GM19035 (cell line): ENCODE data around the gene SPSB1.

Source experiments
- ATAC-seq: cut with Tn5 transposase; IDR thresholded peaks from one replicate; pipeline ENCODE4 v1.9.1; 2021; ENCODE audit not compliant: unreplicated experiment

The SPSB1 gene

GRCh38 chr1:9361630-9362260 lies 69.1 kb downstream of the SPSB1 start:
- ATAC-seq, result no peak

DNA sequence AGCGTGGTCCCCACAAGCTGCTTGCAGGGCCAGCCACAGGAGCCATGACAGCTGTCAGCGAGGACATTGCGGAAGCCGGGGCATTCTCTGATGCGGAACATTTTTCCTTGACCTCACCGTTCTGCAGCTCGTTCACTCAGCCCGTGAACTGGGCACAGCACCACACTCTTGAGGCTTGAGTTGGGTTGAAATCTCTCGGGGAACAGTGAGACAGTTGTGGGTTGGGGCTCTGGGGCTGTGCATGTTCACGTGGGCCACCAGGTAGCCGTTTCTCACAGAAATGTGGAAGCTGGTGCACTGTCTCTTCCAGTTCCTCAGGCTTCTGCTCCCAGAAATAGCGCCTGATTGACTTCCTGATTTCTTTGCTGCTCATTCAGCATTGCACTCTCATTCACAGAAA lies 69.8 kb downstream of the SPSB1 start:
- ATAC-seq, result no peak

GRCh38 chr1:9363061-9363471 lies 70.4 kb downstream of the SPSB1 start:
- ATAC-seq, result no peak

GRCh38 chr1:9366298-9366697 lies 73.6 kb downstream of the SPSB1 start:
- no peak for ATAC-seq

DNA sequence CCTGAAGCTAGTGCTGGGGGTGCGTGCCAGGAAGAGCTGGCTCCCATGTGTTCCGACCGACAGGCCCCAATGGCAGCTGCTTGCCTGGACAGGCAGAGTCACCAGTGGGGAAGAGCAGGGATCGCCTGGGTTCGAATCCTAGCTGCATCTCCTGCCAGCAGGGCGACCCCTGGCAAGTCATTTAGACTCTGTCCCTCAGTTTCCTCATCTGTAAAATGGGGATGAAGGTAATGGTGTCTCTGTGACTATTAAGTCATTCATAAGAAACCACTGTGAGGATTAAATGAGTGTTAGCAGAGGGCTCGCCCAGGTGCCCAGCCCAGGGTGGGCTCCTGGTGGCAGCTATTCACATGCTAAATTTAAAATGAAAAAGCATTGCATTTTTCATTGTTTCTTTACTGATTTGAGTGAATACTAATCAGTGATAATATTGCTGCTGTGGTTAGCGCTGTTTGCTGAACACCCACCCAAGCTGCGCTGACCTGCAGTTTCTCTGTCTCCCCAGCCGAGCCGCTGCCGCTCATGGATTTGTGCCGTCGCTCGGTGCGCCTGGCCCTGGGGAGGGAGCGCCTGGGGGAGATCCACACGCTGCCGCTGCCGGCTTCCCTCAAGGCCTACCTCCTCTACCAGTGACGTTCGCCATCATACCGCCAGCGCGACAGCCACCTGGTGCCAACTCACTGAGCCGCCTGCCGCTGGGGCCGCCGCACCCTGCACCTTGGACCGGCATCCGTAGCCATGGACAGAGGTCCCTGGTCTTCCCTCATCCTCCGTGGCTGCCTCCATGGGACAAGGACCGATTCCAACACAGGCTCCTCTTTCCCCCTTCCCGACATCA lies 74.5 kb downstream of the SPSB1 start:
- ATAC-seq, result no peak

DNA sequence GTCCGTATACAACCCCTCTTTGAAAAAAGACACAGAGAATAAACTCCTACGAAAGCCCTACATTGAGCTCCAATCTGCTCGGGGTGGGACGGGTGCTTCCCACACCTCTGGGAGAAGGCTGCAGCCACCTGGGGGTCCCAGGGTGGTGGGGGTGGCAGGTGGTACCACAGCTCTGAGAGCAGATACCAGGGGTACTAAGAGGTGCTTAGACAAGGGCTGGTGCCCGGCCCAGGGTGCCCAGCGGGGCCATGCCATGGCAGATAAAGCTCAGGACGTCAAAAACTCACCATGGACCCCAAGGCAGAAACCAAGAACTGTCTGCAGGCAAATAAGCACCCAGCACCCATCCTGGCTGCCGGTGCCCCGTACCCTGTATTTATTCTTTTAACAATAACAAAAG lies 75.1 kb downstream of the SPSB1 start:
- ATAC-seq, result no peak

GRCh38 chr1:9368356-9368755 lies 75.7 kb downstream of the SPSB1 start:
- no peak for ATAC-seq

DNA sequence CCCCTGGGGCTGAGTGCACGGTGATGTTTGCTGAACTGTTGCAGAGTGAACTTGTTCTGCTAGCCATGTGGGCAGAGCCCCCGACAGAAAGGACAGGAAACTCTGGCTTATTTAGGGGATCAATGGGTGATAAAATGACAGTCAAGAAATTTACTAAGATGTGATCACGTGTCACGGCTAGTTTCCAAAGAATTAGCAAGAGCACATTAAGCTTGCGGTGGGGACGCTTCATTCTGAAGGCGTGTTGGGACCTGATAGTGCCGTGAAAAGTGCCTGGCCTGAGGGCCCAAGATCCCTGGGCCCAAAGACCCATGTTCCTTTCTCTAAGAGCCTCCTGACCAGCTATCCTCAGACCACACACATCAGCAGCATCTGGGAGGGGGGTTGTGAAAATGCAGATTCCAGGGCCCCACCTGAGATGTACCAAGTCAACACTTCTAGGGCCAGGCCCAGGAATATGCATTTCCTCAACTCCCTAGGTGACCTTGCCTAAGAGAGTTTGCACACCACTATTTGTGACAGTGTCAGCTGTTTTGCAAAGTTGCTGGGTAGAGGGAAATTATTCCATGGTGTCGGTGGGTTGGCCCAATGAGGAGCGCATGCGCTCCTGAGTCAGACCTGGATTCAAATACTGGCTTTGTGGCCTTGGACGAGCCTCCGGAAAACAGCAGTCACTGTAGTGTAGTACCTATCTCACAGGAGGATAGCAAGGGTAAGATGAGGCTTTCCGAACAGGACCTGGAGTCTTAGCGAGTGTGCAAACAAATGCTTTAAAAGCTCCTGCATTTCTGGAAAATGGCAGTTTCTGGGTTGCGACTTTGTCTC lies 77.5 kb downstream of the SPSB1 start:
- ATAC-seq, result no peak

- no peak for ATAC-seq
Measured at GRCh38 chr1:9371391-9371935, 78.8 kb downstream of the SPSB1 start.

GRCh38 chr1:9371951-9372350 lies 79.3 kb downstream of the SPSB1 start:
- ATAC-seq, result no peak

DNA sequence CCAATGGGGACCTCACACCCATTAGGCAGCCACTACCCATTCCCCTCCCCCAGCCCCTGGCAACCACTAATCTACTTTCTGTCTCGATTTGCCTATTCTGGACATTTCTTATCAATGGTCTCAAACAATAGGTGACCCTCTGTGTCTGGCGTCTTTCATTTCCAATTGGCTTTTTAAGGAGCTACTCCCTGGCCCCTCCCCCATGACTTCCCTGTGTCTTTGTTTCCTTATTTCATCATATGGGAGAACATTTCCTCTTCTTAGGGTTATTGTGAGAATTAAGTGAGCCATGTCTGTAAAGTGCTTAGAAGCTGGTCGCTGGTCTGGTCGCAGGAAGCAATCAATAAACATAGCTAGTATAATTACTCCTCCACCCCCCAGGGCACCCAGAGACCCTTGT lies 80.9 kb downstream of the SPSB1 start:
- no peak for ATAC-seq

GRCh38 chr1:9374748-9375341 lies 82.2 kb downstream of the SPSB1 start:
- ATAC-seq, result no peak

DNA sequence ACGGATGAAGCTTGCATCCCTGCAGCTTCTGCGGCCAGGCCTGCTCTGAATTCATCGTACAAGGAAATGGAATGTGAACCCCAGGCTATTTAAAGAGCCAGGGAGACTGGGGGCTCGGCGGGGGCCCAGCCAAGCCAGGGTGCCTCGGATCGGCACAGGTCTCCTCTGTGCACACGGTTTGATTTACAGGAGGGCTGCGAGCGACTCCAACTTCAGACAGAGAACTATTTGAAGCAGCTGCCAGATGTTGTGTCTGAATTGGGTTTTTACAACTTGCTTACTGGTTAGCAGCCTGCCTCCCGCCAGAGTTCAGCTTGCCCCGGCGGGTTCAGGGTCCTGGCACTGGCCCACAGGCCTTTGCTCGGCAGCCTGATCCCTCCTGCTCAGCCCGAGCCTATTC lies 83.2 kb downstream of the SPSB1 start:
- no peak for ATAC-seq

GRCh38 chr1:9376430-9376829 lies 83.7 kb downstream of the SPSB1 start:
- no peak for ATAC-seq

DNA sequence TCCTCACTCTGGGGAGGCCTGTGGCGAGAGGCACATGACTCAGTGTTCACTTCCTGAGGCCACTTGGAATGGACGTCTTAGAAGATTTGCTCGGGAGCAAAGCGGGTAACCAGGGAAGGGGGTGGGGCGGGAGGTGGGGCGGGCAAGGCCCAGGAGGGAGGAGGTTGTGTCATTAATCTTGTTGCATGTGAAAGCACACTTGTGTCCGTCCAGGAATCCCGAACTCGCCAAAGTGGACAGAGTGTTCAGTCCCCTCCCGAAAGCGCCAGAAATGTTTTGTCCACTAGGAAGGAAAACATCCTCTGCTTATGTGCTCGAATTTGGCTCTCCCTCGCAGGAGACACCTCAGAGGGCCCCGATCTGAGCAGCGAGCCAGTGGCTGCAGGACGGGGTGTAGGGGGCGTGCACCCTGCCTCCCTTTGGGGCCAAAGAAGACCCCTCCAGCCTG lies 84.2 kb downstream of the SPSB1 start:
- ATAC-seq, result no peak

DNA sequence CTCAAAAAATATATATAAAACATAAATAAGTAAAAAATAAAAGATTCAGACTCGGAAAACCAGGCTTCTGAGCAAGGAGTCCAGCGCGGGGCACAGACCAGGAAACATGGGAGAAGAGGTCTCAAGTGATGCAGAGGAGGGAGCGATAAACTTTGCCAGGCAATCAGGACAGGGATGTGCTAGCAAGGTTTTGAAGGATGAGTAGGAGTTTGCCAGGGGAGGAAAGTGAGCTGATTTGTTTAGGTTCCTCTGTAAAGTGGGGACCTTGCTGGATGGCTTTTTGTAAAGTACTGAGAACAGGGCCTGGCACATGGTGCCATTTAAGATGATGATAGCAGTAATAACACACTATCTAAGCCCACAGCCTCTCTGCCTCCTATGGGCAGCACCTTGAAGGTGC lies 86.1 kb downstream of the SPSB1 start:
- no peak for ATAC-seq

- ATAC-seq, result no peak
Measured at GRCh38 chr1:9380711-9381110, 88.0 kb downstream of the SPSB1 start.

GRCh38 chr1:9382643-9383491 lies 90.2 kb downstream of the SPSB1 start:
- no peak for ATAC-seq

DNA sequence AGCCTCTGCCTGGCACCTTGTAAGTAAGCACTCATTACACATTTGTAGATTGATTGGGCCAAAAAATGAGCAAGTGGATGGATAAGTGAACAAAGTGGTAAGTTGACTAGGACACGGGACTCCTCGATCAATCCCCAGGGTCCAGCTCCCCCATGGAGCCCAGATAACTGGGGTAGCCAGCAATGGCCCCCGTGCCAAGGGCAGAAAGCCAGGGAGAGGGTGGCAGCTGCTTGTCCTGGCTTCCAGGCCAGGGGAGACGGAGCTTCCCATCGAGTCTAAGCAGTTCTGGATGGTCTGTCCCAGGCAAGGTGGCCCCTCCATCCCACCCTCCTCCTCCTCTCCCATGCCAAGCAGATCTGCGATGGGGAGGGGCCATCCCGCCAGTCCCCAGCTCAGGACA lies 91.4 kb downstream of the SPSB1 start:
- no peak for ATAC-seq

DNA sequence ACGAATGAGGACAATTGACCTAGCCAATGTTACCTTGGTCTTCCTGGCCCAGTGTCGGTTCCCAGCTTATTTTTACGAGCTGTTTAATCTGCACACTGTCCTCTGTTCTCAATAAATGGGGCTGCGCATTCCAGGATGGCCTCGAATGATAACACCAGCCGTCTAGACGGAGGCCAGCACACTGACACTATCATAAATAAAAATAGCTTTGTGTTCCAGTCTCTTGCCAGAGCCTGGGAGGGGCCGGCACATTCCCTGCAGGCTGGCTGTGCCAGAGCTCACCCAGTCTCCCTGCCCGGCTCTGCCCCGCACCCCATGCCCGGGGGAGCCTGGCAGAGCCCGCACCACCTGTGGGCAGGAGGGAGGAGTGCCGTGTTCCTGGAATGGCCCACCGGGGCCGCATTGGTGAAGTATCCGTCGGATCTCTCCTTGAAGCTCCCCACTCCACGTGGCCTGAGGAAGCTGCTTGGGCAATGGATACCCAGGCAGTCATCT lies 92.1 kb downstream of the SPSB1 start:
- ATAC-seq, result no peak
